CD14-positive monocyte (primary cell): ENCODE measurements around the gene FAM83B. TPM values are rescaled to one million over a fixed set of nuclear protein-coding genes. Genes with fewer than 3 reads are reported as not detected.

ENCODE experiments used
- DNase-seq, 3 donors: peaks; one replicate each; pipeline ENCODE4 v3.0.0-alpha.2; 2011 to 2022
- H2AFZ ChIP-seq: 2 replicates; pipeline ENCODE4 v1.6.0; 2012; ENCODE audit warnings: mild to moderate bottlenecking, low read depth, low read length, inconsistent platforms; ENCODE audit not compliant: insufficient read depth, poor library complexity, severe bottlenecking
- H3K27ac ChIP-seq, 2 donors: 1 replicate in 1 of 2; 2 replicates in 1 of 2; pipeline ENCODE4 v1.5.1; 2012 to 2013; ENCODE audit warnings: low read length in 2 of 2, control low read depth in 1 of 2, inconsistent platforms in 1 of 2, low read depth in 1 of 2, mild to moderate bottlenecking in 1 of 2
- H3K27me3 ChIP-seq, 2 donors: one replicate each; pipeline versions ENCODE4 v1.6.0 to v1.6.1; 2011 to 2013; ENCODE audit warnings: low read length in 2 of 2; ENCODE audit not compliant: control insufficient read depth in 2 of 2, insufficient read depth in 2 of 2
- H3K36me3 ChIP-seq, 2 donors: replicated peaks in 1 of 2; 1 replicate in 1 of 2; 2 replicates in 1 of 2; pipeline versions ENCODE4 v1.5.1 to v1.6.1; 2012 to 2013; ENCODE audit warnings: low read length in 2 of 2, control low read depth in 1 of 2, inconsistent platforms in 1 of 2, mild to moderate bottlenecking in 1 of 2; ENCODE audit not compliant: insufficient read depth in 2 of 2, control insufficient read depth in 1 of 2
- H3K4me1 ChIP-seq, 2 donors: 1 replicate in 1 of 2; 2 replicates in 1 of 2; pipeline versions ENCODE4 v1.5.1 to v1.6.1; 2012 to 2013; ENCODE audit warnings: low read length in 2 of 2, control low read depth in 1 of 2, inconsistent platforms in 1 of 2, mild to moderate bottlenecking in 1 of 2, moderate library complexity in 1 of 2; ENCODE audit not compliant: insufficient read depth in 2 of 2, control insufficient read depth in 1 of 2
- H3K4me2 ChIP-seq: replicated peaks from 2 replicates; pipeline ENCODE3; 2012; ENCODE audit warnings: low read length, moderate library complexity, mild to moderate bottlenecking; ENCODE audit not compliant: poor library complexity, severe bottlenecking; ENCODE audit errors: extremely low read depth
- H3K4me3 ChIP-seq, 3 experiments: fragments of 200-600 bp in 1 of 3; sonication (generic) in 1 of 3; replicated peaks in 1 of 3; 1 replicate in 2 of 3; 2 replicates in 1 of 3; pipeline ENCODE4 v1.5.1; 2011 to 2013; ENCODE audit warnings: low read length in 3 of 3, mild to moderate bottlenecking in 3 of 3, control low read depth in 2 of 3, low read depth in 2 of 3, inconsistent platforms in 1 of 3, moderate library complexity in 1 of 3
- H3K79me2 ChIP-seq: 2 replicates; pipeline ENCODE4 v1.6.0; 2012; ENCODE audit warnings: mild to moderate bottlenecking, control low read depth, inconsistent platforms, low read length, moderate library complexity; ENCODE audit not compliant: insufficient read depth
- H3K9ac ChIP-seq: 2 replicates; pipeline ENCODE4 v1.6.0; 2017; ENCODE audit warnings: low read length, mild to moderate bottlenecking; ENCODE audit not compliant: insufficient read depth, poor library complexity, severe bottlenecking
- H3K9me3 ChIP-seq, 2 donors: replicated peaks in 1 of 2; 1 replicate in 1 of 2; 2 replicates in 1 of 2; pipeline versions ENCODE4 v1.5.1 to v1.6.1; 2012 to 2013; ENCODE audit warnings: low read length in 2 of 2, control low read depth in 1 of 2; ENCODE audit not compliant: control insufficient read depth in 1 of 2, insufficient read depth in 1 of 2
- H4K20me1 ChIP-seq: 2 replicates; pipeline ENCODE4 v1.6.0; 2012; ENCODE audit warnings: mild to moderate bottlenecking, low read length, control low read depth, moderate library complexity; ENCODE audit not compliant: insufficient read depth
- H3K27ac Mint-ChIP-seq, 7 donors: one replicate each; pipeline ENCODE4 v1.8.0; 2020; ENCODE audit warnings: mild to moderate bottlenecking in 7 of 7, mixed read lengths in 7 of 7, moderate library complexity in 6 of 7, inconsistent platforms in 2 of 7
- H3K27me3 Mint-ChIP-seq, 3 donors: one replicate each; pipeline ENCODE4 v1.8.0; 2021 to 2022; ENCODE audit warnings: low read depth in 3 of 3, mild to moderate bottlenecking in 3 of 3, mixed read lengths in 3 of 3, moderate library complexity in 3 of 3, inconsistent platforms in 1 of 3
- H3K36me3 Mint-ChIP-seq, 2 donors: one replicate each; pipeline ENCODE4 v1.8.0; 2020; ENCODE audit warnings: mixed read lengths in 2 of 2, inconsistent platforms in 1 of 2, mild to moderate bottlenecking in 1 of 2
- H3K4me1 Mint-ChIP-seq: one replicate; pipeline ENCODE4 v1.8.0; 2020; ENCODE audit warnings: mild to moderate bottlenecking, mixed read lengths
- H3K4me3 Mint-ChIP-seq, 2 donors: one replicate each; pipeline ENCODE4 v1.8.0; 2020; ENCODE audit warnings: mild to moderate bottlenecking in 2 of 2, mixed read lengths in 2 of 2, moderate library complexity in 1 of 2
- H3K9me3 Mint-ChIP-seq, 7 donors: one replicate each; pipeline ENCODE4 v1.8.0; 2020 to 2022; ENCODE audit warnings: mixed read lengths in 7 of 7, mild to moderate bottlenecking in 6 of 7, moderate library complexity in 6 of 7, inconsistent platforms in 2 of 7
- CTCF ChIP-seq: fragments of 200-600 bp; IDR thresholded peaks from one replicate; pipeline ENCODE4 v1.8.0; 2022; ENCODE audit warnings: antibody characterized with exemption, mild to moderate bottlenecking
- WGBS: methylation state at CpG from one replicate; pipeline ENCODE4 v1.1.5; 2013; ENCODE audit warnings: missing lambda C conversion rate; ENCODE audit not compliant: insufficient coverage; 5-methylcytosine and 5-hydroxymethylcytosine counted together
- intact Hi-C, 2 donors: fragments of 100-400 bp; cut with micrococcal nuclease; formaldehyde crosslinking; loops; one replicate each; pipeline versions ENCODE4 v1.15.0 to v1.15.1; 2023
- polyA plus RNA-seq, 3 donors: library from polyadenylated mRNA; depleted of rRNA in 1 of 3; unstranded in 2 of 3; stranded (reverse) in 1 of 3; fragments of 300-500 nt in 2 of 3; fragments of >200 nt in 1 of 3; fragmentation: Illumina TruSeq in 2 of 3; gene quantifications; 1 replicate in 2 of 3; 2 replicates in 1 of 3; pipeline ENCODE4 v1.2.3, GENCODE V29; 2012 to 2021

Gene FAM83B
- polyA plus RNA-seq, 3 donors: not detected

GRCh38 chr6:54813892-54814291 is 32.7 kb upstream of the FAM83B start:
- Mint-ChIP-seq H3K36me3 (no peaks in the 10 kb centered on the region), H3K27ac (no peak overlapping the region)
- WGBS: no CpG with 5 or more reads among the region's 3 CpGs

GRCh38 chr6:54817236-54817635 is 29.3 kb upstream of the FAM83B start:
- H3K36me3 Mint-ChIP-seq: no peaks in the 10 kb centered on the region
- no peaks in the 10 kb centered on the region for H3K79me2 ChIP-seq
- H3K4me1 Mint-ChIP-seq: no peaks in the 10 kb centered on the region
- H3K9ac ChIP-seq: no peak overlapping the region
- H3K27me3 Mint-ChIP-seq: no peaks in the 10 kb centered on the region
- H3K4me3 ChIP-seq: no peak overlapping the region
- no peaks in the 10 kb centered on the region for H3K9me3 ChIP-seq
- intact Hi-C loops: no loop called here
- no peak for DNase-seq
- no peak overlapping the region for H2AFZ ChIP-seq
- TF ChIP-seq CTCF: no peak
- no peaks in the 10 kb centered on the region for H4K20me1 ChIP-seq
- H3K27ac Mint-ChIP-seq: no peak overlapping the region
- no peak overlapping the region for H3K27ac ChIP-seq
- WGBS: no CpG with 5 or more reads among the region's 2 CpGs
- H3K27me3 ChIP-seq: no peaks in the 10 kb centered on the region
- no peaks in the 10 kb centered on the region for H3K4me1 ChIP-seq
- H3K4me3 Mint-ChIP-seq: no peak overlapping the region
- peaks cover 2 to 9% (median 6%) of the 10 kb centered on the region in 7 donors for H3K9me3 Mint-ChIP-seq
- H3K4me2 ChIP-seq: no peak overlapping the region
- no peaks in the 10 kb centered on the region for H3K36me3 ChIP-seq

More at GRCh38 chr6:54813892-54814291, 32.7 kb upstream of the FAM83B start:
- H4K20me1 ChIP-seq: no peaks in the 10 kb centered on the region
- H3K36me3 ChIP-seq: no peaks in the 10 kb centered on the region
- H3K4me2 ChIP-seq: no peak overlapping the region
- no peaks in the 10 kb centered on the region for H3K79me2 ChIP-seq
- H3K4me1 Mint-ChIP-seq: no peaks in the 10 kb centered on the region
- H3K4me1 ChIP-seq: no peaks in the 10 kb centered on the region
- peaks cover 0 to 9% (median 3%) of the 10 kb centered on the region in 7 donors for H3K9me3 Mint-ChIP-seq
- H3K9me3 ChIP-seq: no peaks in the 10 kb centered on the region
- no peak overlapping the region for H3K4me3 ChIP-seq
- H3K9ac ChIP-seq: no peak overlapping the region
- H2AFZ ChIP-seq: no peak overlapping the region
- TF ChIP-seq CTCF: no peak
- intact Hi-C loops: no loop called here
- H3K4me3 Mint-ChIP-seq: no peak overlapping the region
- no peak overlapping the region for H3K27ac ChIP-seq
- no peak for DNase-seq
- H3K27me3 ChIP-seq: no peaks in the 10 kb centered on the region
- no peaks in the 10 kb centered on the region for H3K27me3 Mint-ChIP-seq
